ENCODE measurements around the gene KIF21B.

KIF21B gene

DNA sequence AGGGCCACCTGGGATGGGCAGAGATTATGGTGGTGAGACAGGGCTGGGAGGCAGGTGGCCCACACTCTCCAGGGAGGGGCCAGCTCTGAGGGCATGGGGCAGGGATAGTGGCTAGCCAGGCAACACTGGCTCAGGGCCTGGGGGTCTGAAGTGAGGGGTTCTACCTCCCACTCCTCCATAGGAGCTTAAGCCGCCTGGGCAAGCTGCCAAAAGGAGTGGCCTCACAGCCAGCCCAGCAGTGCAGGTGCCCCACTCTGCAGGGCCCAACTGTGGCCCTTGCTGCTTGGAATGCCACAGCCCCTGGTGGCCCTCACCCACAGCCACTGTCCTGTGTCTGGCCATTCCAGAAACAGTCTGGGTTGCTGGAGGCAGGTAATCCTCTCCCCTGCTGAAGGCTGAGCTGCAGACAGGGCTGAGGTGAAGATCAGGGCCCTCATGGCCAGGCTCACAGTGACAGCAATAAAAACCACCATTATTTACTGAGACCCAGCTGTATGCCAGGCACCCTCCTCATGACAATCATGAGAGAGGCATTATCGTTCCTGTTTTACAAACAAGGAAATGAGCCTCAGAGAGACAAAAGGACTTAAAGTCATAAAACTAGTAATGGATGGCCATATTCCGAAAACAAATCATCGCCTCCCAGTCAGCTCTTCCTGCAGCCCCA, 31.0 kb downstream of the KIF21B start:
- no peak for DNase-seq

DNA sequence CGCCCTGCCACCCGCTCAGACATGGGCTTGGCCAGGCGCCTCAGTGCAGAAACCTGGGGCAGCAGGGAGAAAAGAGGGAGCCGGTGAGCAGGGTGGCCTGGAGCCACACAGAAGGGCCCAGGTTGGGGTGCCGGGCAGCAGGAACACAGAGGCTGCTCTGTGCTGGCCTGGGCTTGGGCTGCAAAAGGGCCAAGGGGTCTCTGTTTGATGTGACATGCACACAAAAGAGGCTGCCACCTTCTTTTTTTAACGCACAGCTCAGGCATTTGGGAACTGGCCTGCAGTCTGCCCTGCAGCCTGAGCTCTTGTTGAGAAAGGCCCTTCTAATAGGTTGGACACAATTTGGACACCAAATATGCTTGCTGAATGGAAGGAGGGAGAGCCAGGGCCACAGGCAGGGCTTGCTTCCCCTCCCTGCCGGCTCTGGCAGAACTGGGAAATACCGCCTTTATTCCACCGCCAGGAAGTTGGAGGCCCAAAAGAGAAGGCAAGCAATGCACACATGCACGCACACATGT, 32.4 kb downstream of the KIF21B start:
- ATAC-seq (no peak), DNase-seq (no peak)

More for the DNA sequence above, 31.0 kb downstream of the KIF21B start:
- ATAC-seq, result no peak

DNA sequence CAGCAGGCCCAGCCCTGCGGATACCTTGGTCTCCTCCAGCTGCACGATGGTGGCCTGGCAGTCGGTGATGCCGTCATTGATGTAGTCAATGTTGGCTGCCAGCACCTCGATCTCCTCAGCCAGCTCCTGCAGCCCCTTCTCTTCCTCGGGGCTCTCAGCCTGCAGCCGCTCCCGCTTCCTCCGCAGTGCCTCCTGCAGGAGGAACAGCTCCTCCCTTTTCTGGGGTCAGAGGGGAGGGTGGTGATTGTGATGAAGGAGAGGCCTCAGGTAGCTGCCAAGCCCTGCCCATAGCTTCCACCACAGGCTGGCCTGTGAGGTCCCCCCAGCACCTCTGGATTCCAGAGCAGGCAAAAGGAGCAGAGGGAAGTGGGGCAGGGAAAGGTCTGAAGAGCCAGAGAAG, 33.4 kb downstream of the KIF21B start:
- ATAC-seq, result no peak
- DNase-seq, result no peak

DNA sequence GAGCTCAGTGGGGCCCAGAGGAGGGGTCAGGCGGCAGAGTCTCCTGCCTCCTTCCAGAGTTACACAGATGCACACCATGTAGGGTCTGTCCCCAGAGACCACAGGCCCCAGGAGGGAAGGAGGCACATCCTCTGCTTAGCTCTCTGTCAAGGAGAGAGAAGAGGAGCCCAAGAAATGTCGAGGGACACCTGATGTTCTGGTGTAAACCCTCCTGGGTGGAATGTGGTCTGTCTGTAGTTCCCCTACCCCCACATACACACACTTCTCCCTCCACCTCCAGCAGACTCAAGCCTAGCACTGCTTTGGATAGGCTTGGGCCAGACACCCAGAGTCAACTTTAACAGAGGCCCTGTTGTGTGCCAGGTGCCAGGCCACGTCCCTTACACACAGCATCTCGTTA, 34.2 kb downstream of the KIF21B start:
- DNase-seq, result no peak
- no peak for ATAC-seq

DNA sequence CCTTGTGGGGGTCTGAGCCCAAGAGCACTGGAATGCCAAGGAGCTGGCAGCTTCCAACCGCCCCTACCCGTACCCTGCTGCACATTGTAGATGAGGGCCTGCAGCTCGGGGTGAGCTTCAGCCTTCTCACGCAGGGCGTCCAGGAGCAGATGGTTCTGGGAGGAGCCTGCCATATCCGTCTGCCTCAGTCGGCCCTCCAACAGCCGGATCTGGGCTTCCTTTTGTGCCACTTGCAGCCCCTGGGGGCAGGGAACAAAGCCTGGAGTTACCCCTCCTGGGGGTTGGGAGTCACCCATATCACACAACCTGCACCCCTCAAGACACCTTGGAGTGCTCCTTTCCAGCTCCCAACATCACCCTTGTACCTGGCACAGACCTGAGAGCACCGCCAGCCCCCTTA, 34.8 kb downstream of the KIF21B start:
- DNase-seq, result no peak
- no peak for ATAC-seq

DNA sequence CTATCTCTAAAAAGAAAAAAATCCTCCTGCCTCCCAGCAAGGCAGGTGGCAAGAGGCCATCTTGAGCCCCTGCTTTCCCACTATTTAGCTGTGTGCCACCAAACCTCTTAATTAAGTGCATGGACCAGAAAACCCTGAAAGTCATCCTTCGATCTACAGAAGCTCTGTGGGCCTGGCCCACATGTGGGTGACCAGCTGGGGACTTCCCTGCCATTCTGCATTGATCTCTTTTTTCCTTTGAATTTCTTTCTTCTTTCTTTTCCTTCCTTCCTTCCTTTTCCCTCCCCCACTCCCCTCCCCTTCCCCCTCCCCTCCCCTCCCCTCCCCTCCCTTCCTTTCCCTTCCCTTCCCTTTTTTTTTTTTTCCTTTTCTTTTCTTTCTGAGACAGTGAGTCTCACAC, 38.0 kb downstream of the KIF21B start:
- no peak for DNase-seq
- ATAC-seq, result no peak

DNA sequence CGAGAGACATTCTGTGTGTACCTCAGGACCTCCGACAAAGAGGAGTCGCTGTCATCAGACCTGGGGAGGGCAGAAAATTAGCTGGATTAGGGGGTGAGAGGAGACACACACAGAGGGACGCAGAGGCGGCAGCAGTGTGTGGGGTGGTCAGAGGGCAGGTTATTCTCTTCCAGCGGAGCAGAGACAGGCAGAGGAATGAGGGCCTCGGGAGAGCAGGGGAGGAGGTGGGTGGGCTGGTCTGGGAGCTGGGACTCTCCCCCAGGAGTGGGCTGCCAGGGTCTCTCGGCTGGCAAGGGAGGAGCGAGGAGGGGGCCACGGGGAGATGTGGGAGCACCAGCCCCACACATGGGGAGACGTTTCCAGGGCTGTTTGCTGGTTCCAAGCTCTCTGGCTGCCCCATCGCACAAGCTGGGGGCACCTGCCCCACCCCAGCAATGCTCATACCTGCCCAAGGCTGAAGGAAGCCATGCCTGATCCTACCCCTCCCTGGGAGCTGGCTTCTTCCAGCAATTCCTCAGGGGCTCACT, 40.4 kb downstream of the KIF21B start:
- no peak for DNase-seq
- no peak for ATAC-seq

DNA sequence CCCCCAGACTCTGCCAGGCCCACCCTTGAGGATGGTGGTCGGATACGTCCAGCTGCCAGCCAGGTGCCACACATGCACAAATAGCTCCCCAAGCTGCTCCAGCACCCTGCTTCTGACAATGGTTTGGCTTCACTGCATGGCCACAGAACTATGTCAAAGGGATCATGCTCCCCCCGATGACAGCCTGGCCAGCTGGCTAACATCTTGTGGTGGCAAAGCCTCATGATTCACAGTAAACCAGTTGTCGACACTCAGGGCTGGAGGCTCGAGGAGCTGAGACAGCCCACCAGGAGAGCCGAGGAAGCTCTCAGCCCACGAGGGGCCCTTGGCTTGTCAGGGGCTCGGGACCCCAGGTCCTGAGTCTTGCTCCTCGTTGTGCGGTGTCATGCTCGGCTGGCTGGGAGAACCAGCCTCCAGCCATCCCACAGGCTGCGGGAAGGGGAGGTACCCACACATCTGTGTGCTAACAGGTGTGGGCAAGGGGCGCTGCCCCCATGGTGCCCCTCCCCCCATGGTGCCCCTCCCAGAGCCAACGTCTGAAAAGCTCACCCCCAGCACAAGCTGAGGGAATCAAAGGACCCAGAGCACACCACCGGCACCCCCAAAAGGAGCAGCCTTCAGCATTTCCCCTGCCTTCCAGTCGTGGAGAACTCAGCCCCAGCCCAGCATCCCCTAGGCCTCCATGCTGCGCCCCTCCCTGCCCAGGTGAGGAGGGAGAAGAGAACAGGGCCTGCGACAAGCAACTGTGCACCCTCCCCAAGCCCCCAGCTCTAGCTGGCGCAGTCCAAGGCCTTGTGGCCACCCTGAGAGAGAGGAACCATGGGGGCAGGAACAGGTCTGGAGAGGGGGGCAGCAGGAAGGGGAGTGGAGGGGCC, 41.2 kb downstream of the KIF21B start:
- ATAC-seq, result no peak
- DNase-seq, result no peak

DNA sequence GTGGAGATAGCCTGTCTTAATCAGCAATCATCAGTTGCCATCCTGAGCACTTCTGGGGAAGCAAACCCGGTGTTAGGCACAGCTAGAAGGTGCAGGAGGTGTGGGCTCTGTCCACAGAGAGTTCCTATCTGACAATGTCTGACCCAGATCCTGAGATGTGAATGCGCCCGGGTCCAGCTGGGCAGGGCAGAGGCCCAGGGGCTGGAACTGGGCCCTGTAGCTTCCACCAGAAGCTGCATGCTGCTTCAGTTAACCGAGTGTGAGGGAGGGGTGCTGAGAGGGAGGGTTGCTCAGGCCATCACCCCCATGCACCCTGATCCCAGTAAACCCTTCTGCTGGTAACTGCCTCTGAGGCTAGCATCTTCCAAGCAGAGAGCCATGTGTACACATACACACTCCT, 42.2 kb downstream of the KIF21B start:
- DNase-seq, result no peak
- no peak for ATAC-seq

DNA sequence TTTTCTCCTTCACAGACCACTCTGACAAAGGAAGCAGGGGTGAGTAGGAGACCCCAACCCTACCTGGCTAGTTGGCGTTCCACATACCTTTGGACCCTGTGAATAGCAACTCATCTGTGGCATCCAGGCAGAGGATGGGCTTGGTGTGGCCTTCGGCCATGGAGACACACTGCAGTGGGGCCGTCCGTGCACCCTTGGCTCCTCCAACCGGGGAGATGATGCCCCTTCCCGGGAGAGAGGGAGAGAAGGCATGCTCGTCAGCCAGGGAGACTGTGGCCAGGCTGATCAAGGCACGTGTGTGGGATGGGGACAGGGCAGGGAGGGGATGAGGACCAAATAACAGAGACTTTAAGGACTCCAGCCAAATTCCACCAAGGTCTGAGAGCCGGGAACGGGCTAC, 42.6 kb downstream of the KIF21B start:
- ATAC-seq, result no peak
- no peak for DNase-seq

DNA sequence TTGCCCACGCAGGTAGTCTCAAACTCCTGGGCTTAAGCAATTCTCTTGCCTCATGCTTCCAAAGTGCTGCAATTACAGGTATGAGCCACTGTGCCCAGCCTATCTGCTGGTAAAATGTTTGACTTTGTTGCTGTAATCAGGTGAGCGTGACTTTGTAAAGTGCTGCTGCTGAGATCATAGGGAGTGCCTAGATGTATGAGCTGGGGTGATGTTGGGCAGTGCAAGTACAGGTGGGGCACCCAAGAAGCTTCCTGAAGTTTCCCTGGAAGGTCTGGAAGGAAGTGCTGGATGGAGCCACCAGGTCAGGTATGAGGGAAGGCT, 43.1 kb downstream of the KIF21B start:
- DNase-seq (no peak), ATAC-seq (no peak)

DNA sequence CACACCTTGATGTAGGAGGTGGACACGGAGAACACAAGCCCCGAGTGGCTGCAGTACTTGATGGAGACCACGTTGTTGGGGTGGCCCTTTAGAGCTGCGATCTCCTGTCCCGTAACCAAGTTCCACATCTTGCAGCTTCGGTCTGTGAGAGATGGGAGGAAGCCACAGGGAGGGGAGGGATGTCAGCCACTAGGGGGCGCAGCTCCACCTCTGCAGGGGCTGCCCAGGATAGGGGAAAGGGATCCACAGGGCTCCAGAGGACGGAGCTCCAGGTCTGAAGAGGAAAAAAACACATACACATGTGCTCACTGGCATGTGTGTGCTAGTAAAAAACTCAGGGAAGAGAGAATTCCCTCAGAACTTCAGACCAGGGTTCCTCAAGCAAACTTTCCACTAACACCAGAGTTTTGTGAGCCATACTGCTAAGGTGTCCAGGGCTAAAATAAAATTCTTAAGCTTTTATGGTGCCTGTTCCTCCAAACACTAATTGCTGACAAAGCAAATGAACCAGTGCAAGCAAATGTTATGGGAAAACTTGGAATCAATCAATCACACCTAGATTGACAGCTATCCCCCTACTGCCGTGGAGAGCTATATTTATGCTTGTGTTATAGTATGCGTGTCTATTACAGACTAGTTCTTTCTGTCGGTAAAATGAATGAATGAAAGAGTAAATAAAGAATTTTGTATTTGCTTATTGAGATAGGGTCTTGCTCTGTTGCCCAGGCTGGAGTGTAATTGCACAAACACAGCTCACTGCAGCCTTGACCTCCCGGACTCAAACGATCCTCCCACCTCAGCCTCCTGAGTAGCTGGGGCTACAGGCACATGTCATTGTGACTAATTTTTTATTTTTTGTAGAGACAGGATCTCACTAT, 43.7 kb downstream of the KIF21B start:
- ATAC-seq (peak; percentile 62), DNase-seq (peak; percentile 85)

DNA sequence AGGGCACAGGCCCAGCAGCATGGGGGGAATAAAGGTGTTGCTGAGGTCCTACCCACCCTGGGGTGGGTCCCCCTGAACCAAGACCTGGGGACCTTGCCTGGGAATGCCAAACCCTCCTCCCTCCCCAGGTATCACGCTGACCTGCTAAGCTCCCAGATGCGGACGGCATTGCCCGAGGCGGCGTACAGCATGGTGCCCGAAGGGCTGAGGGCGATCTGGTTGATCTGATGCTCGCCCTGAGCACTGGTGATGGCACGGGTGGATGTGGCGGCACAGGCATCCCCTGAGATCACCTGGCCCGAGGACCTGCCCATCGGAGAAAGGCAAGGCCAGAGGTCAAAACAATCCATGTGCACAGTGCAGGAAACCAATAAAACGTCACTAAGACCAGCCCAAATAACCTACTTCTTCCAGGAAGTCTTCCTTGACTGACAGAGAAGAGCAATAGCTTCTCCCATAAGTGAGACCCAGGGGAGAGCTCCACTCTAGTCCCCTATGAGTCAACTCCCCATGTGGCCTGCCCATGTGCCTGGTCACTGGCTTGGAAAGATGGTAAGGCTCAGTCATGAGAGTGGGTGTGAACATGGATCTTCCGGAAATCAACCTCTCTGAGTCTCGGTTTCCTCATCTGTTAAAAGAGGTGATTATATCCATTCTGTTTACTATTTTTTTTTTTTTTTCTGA, 46.3 kb downstream of the KIF21B start:
- no peak for ATAC-seq
- DNase-seq, result no peak

DNA sequence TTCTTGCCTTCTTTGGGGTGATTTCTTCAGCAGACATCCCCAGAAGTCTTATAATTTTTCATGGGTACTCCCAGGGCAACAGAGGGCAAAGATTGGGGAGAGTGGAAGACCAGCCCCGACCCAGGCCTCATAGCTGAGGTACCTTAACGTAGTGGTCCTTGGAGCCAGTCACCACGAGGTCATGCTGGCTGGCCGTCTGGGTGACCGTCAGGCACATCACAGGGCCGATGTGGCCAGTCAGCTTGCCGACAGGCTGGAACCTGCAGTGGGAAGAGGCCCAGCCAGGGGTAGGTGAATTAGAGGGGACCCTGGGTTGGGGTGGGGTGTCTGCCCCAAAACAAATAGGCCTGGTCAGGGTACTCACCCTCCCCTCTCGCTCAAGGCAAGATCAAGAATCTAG, 46.9 kb downstream of the KIF21B start:
- DNase-seq, result no peak

DNA sequence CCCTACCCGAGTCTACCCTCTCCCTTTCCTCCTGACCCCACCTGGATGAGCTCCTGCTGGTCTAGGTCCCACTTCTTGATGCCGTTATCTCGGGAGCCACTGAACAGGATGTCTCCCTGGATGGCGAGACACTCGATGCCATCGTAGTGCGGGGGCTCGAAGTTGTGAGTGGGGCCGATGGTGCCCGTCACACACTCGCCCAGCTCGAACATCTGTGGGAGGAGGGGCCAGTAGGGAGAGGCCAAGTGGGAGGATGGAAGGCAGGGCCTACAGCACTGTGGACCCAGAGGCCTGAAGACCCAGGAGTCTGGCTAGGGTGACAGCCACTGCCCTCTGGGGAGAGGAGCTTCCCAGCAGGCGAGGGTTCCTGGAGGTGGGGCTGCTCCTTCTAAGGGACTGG, 48.1 kb downstream of the KIF21B start:
- DNase-seq (no peak), ATAC-seq (no peak)

More for the DNA sequence above, 46.9 kb downstream of the KIF21B start:
- no peak for ATAC-seq

DNA sequence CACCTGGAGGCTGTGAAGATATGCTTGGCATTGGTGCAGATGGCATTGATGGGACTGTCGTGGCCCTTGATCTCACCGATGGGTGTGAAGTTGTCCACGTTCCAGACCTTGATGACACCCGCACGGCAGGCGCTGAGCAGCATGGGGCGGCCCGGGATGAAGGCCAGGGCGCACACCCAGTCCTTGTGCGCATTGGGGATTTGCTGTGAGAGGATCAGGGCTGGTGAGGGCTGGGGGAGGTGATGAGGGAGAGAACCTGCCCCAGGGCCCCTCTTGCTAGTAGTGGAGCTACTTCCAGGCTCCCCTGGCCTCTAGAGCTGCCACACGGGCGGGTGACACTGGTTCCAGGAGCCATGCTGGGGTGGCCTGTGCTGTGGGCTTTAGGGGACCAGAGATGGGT, 48.8 kb downstream of the KIF21B start:
- DNase-seq (no peak), ATAC-seq (no peak)

DNA sequence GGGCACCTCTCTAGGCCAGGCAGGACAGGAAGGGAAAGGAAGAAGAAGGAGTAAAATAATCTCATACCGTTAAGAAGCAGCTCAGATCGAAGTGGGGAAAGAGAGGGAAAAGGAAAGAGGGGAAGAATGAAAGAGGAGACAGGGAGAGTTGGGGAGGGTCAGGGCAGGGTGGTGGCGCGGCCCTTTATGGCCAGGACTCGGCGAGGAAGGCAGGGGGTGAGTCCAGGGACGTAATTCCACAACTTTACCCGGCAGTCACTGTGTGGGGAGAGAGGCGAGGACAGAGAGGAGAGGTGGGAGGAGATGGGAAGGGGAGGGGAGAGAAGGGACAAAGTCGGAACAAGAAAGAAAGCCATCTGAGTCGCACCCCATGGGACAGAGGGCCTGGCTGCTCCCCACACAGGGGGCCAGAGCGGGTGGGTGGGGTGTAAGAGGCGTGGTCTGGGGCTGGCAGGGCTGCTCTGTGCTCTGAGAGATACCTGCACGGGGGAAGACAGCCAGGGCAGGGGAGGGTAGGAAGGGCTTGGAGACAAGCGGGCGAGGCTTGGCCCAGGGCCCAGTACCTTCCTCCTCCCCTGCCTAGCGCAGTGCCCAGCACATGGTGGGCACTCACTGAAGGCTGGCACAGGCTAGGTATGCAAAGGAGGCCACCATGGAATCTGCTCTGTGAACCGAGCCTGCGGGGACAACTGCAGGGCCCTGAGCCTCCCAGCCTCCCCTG, 49.4 kb downstream of the KIF21B start:
- ATAC-seq, result no peak
- DNase-seq, result no peak

DNA sequence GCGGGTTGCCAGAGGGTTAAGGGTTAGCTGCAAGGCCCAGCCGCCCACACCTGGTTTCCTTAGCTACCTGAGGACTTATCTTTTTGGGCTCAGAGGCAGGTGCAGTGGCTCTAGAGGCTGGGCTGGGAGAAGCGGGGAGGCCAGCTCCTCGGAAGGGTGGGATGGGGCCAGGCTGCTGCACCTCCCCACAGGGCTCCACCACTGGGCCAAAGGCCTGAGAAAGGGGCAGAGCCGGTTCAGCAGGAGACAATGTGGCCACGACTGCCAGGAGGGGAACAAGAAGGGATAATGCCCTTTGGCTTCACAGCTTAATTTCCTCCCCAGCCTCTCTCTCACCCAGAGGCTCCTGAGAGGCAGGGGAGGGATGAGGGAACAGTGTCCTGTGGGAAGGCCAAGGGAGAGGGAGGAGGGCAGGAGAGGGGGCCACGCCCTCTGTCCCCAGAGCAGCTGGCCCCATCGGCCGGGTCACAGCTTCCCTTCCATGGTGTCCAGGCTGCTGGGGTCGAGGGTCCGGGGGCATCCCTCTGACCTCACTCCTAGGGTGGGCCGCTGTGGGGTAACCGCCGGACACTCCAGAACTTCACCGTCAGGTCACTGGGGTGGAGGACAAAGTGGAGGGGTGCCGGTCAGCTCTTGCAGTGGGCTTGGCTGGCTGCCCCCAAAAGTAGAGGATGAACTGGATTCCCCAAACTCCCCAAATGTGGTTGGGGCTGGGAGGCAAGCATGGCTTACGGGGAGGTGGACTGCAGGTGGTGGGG, 50.4 kb downstream of the KIF21B start:
- DNase-seq, result no peak

DNA sequence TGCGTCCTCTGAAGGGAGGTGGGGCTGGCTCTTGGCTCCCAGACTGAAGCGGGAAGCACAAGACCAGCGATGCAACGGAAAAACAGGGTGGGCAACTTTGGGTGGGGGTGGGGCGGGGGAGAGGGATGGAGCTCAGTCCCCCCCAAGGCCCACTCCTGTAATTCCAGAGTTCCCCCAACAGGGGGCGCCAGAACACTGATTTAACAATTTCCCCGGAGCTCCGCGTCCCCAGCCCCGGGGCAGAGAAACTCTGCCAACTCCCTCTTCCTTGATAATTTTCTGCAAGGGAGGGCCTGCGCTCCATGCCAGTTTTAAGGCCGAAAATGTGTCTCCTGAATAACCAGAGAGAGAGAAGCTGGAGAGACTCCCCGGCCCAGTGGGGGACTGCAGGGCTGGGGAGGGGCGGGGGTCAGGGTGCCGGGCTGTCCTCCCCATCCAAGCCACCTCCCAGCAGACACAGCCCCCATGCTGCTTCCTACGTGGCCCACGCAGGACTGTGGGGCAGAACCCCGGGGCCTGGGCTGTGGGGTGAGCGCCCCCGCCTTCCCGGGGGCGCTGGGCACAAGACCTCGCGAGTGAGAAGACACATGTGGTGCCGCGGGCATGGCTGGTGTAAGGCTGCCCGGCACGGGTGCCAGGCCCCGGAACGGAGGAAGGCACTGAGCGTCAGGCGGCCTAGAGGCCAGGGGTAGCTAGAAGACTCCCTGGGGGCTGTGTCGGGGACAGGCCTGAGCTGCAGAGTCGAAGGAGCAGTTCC, 51.4 kb downstream of the KIF21B start:
- DNase-seq (peak; percentile 65), ATAC-seq (no peak)

More for the DNA sequence above, 50.4 kb downstream of the KIF21B start:
- no peak for ATAC-seq
